ENCODE data around the gene EIF2B1. TPM values are rescaled to one million over a fixed set of nuclear protein-coding genes. Genes with fewer than 3 reads are reported as not detected.
"Not testable (repeated sequence)": the region's sequence is repeated elsewhere in the genome, so short reads cannot be mapped to it uniquely, and the experiment has no call there.

EIF2B1 gene
- polyA plus RNA-seq, 1 experiment = 29.9 TPM

DNA sequence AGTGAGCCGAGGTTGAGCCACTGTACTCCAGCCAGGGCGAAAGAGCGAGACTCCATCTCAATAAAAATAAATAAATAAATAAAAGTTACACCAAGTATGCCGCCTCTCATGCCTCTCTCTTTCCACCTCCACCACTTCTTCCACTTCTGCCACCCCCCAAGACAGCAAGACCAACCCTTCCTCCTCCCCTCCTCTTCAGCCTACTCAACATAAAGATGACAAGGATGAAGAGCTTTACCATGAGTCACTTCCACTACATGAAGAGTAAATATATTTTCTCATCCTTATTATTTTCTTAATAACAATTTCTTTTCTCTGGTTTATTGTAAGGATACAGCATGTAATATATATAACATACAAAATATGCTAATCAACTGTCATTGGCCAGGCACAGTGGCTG, 52.7 kb downstream of the EIF2B1 start:
- Histone ChIP-seq H3K36me3 (ENCODE audit: control insufficient read depth, insufficient read depth, low read length) (peaks cover 2% of the 10 kb centered on the region), H3K4me3 (ENCODE audit: low read depth, low read length) (no peak overlapping the region), H3K27me3 (ENCODE audit: control insufficient read depth, insufficient read depth, low read length) (no peaks in the 10 kb centered on the region)
- no peak for DNase-seq (ENCODE audit: low read depth)
- CTCF ChIA-PET = no interaction called here
- no peak for TF ChIP-seq CTCF (IDR thresholded peaks at IDR 0.05; ENCODE audit: insufficient read depth, low read depth, low read length)
- POLR2A ChIA-PET = no interaction called here

DNA sequence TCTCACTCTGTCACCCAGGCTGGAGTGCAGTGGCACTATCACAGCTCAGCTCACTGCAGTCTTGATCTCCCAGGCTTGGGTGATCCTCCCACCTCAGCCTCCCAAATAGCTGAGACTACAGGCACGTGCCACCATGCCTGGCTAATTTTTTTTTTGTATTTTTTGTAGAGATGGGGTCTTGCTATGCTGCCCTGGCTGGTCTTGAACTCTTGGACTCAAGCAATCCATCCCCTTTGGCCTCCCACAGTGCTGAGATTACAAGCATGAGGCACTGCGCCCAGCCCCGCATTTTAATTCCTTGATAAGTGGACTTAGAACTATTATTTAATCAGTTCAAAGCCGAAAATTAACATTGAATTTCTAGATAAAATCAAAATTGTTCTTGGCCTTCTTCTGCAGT, 54.7 kb downstream of the EIF2B1 start:
- DNase-seq (ENCODE audit: low read depth) = not testable (repeated sequence)

GRCh38 chr12:123578243-123578642, 55.2 kb downstream of the EIF2B1 start:
- H3K36me3 ChIP-seq (ENCODE audit: control insufficient read depth, insufficient read depth, low read length) = peaks cover 2% of the 10 kb centered on the region
- POLR2A ChIA-PET = no interaction called here

More for the DNA sequence above, 54.7 kb downstream of the EIF2B1 start:
- POLR2A ChIA-PET; H3K4me3 ChIP-seq (ENCODE audit: low read depth, low read length); H3K27me3 ChIP-seq (ENCODE audit: control insufficient read depth, insufficient read depth, low read length); H3K36me3 ChIP-seq (ENCODE audit: control insufficient read depth, insufficient read depth, low read length): not testable (repeated sequence)
- CTCF ChIA-PET = interaction anchor here (0.6 kb wide), 1 partner anchor 15 kb away, joined by 4 read pairs; no protein-coding TSS in a partner anchor

DNA sequence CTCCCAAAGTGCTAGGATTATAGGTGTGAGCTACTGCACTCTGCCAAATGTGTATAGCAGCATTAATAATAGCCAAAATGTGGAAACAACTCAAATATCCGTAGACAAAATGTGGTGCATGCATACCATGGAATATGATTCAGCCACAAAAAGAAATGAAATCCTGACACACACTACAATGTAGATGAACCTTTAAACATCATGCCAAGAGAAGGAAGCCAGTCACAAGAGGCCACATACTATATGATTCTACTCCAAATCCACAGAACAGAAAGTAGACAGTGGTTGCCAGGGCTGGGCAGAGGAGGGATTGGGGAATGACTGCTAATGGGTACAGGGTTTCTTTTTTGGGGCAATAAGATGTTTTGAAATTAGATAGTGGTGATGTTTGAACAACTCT, 56.9 kb downstream of the EIF2B1 start:
- no peak overlapping the region for H3K4me3 ChIP-seq (ENCODE audit: low read depth, low read length)
- no peak for TF ChIP-seq CTCF (IDR thresholded peaks at IDR 0.05; ENCODE audit: insufficient read depth, low read depth, low read length)
- H3K27me3 ChIP-seq (ENCODE audit: control insufficient read depth, insufficient read depth, low read length) = no peaks in the 10 kb centered on the region
- ChIA-PET CTCF (no interaction called here), POLR2A (no interaction called here)
- DNase-seq (ENCODE audit: low read depth) = no peak
- peaks cover 2% of the 10 kb centered on the region for H3K36me3 ChIP-seq (ENCODE audit: control insufficient read depth, insufficient read depth, low read length)

More at GRCh38 chr12:123578243-123578642, 55.2 kb downstream of the EIF2B1 start:
- no peaks in the 10 kb centered on the region for H3K27me3 ChIP-seq (ENCODE audit: control insufficient read depth, insufficient read depth, low read length)
- no peak for DNase-seq (ENCODE audit: low read depth)
- TF ChIP-seq CTCF (IDR thresholded peaks at IDR 0.05; ENCODE audit: insufficient read depth, low read depth, low read length) = no peak
- CTCF ChIA-PET = no interaction called here
- no peak overlapping the region for H3K4me3 ChIP-seq (ENCODE audit: low read depth, low read length)

- no peak for TF ChIP-seq CTCF (IDR thresholded peaks at IDR 0.05; ENCODE audit: insufficient read depth, low read depth, low read length)
- peaks cover 2% of the 10 kb centered on the region for H3K36me3 ChIP-seq (ENCODE audit: control insufficient read depth, insufficient read depth, low read length)
- CTCF ChIA-PET = no interaction called here
- POLR2A ChIA-PET = no interaction called here
- no peak for DNase-seq (ENCODE audit: low read depth)
- no peaks in the 10 kb centered on the region for H3K27me3 ChIP-seq (ENCODE audit: control insufficient read depth, insufficient read depth, low read length)
- no peak overlapping the region for H3K4me3 ChIP-seq (ENCODE audit: low read depth, low read length)
Measured at GRCh38 chr12:123573870-123574269, 59.6 kb downstream of the EIF2B1 start.

DNA sequence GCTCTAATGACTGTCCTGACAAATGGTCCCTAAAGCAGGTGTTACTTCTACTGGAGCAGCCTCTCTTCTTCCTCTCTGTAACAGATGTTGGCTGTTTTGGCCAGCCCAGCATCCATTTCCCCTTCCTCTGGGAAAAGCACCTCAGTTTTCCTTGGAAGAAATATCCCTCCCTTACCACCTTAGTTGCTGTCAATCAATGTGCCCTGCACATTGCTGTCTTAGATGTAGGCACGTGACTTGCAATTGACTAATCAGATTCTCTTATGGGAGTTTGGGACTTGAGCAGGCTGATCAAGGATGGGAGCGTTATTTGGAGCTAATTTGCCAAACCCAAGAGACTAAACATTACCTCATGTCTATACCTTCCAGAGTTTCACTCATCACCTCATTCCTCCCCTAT, 61.1 kb downstream of the EIF2B1 start:
- Histone ChIP-seq H3K27me3 (ENCODE audit: control insufficient read depth, insufficient read depth, low read length) (no peaks in the 10 kb centered on the region), H3K36me3 (ENCODE audit: control insufficient read depth, insufficient read depth, low read length) (peaks cover 2% of the 10 kb centered on the region), H3K4me3 (ENCODE audit: low read depth, low read length) (no peak overlapping the region)
- no peak for TF ChIP-seq CTCF (IDR thresholded peaks at IDR 0.05; ENCODE audit: insufficient read depth, low read depth, low read length)
- DNase-seq (ENCODE audit: low read depth) = no peak
- ChIA-PET CTCF (interaction anchor here (2.9 kb wide), 1 partner anchor 10 kb away, joined by 12 read pairs; no protein-coding TSS in a partner anchor), POLR2A (no interaction called here)

All from BJ (cell line).